Panc1 (cell line): ENCODE measurements around the gene PGM3. TPM values are rescaled to one million over a fixed set of nuclear protein-coding genes. Genes with fewer than 3 reads are reported as not detected.
"Not testable (repeated sequence)": the region's sequence is repeated elsewhere in the genome, so short reads cannot be mapped to it uniquely, and the experiment has no call there.

Experiments
- ATAC-seq: fragments of 200-7000 bp; cut with Tn5 transposase; 2 replicates; pipeline ENCODE4 v1.9.1; 2020; ENCODE audit warnings: mild to moderate bottlenecking, moderate library complexity
- BruUV-seq: library from RNA; stranded (reverse); fragments of 400-500 nt; replicated peaks from 2 replicates; lab custom pipeline; 2021; lab: Mats Ljungman, UMichigan
- CTCF ChIA-PET: fragments of 300-600 bp; sonication (Branson Sonifier 250); formaldehyde crosslinking; loops from one replicate; lab custom pipeline; 2022; ENCODE audit warnings: antibody characterized with exemption; lab: Charles Lee
- POLR2A ChIA-PET: fragments of 300-600 bp; sonication (Branson Sonifier 250); formaldehyde crosslinking; loops from one replicate; lab custom pipeline; 2022; ENCODE audit warnings: antibody characterized with exemption; lab: Charles Lee
- DNase-seq: peaks from one replicate; pipeline ENCODE4 v3.0.0-alpha.2; 2010; ENCODE audit warnings: low read depth, low spot score
- H3K27ac ChIP-seq: 2 replicates; pipeline ENCODE4 v1.5.1; 2011; ENCODE audit warnings: mild to moderate bottlenecking, low read length, inconsistent platforms
- H3K27me3 ChIP-seq: fragments of 200-500 bp; sonication (Bioruptor generic); 2 replicates; pipeline ENCODE4 v1.6.0; 2014; ENCODE audit warnings: low read length, inconsistent platforms; ENCODE audit not compliant: control insufficient read depth, insufficient read depth
- H3K36me3 ChIP-seq: fragments of 200-500 bp; sonication (Bioruptor generic); 2 replicates; pipeline ENCODE4 v1.5.1; 2014; ENCODE audit warnings: inconsistent platforms, mild to moderate bottlenecking, low read length, moderate library complexity; ENCODE audit not compliant: control insufficient read depth, insufficient read depth
- H3K4me1 ChIP-seq: 2 replicates; pipeline ENCODE4 v1.5.1; 2011; ENCODE audit warnings: inconsistent platforms, mild to moderate bottlenecking, low read length, moderate library complexity; ENCODE audit not compliant: control insufficient read depth, insufficient read depth
- H3K4me3 ChIP-seq, 2 experiments: 2 replicates each; pipeline ENCODE4 v1.5.1; 2011 to 2012; ENCODE audit warnings: low read depth in 2 of 2, low read length in 2 of 2, mild to moderate bottlenecking in 2 of 2, inconsistent platforms in 1 of 2, moderate library complexity in 1 of 2
- H3K9me3 ChIP-seq: fragments of 200-500 bp; sonication (Bioruptor generic); 2 replicates; pipeline ENCODE4 v1.5.1; 2014; ENCODE audit warnings: low read depth, mild to moderate bottlenecking, inconsistent platforms, low read length, moderate library complexity; ENCODE audit not compliant: control insufficient read depth, insufficient read depth
- CTCF ChIP-seq: fragments of 450-650 bp; IDR thresholded peaks from 2 replicates; pipeline ENCODE4 v1.5.1; 2017; ENCODE audit warnings: mild to moderate bottlenecking
- POLR2AphosphoS5 ChIP-seq: IDR thresholded peaks from 2 replicates; pipeline ENCODE4 v1.6.1; 2012; ENCODE audit warnings: mild to moderate bottlenecking, low read depth, low read length, moderate library complexity
- REST ChIP-seq, 2 experiments: IDR thresholded peaks; 2 replicates each; pipeline ENCODE4 v1.6.1; 2011 to 2012; ENCODE audit warnings: low read depth in 2 of 2, control low read depth in 1 of 2, low read length in 1 of 2, mild to moderate bottlenecking in 1 of 2, moderate library complexity in 1 of 2; ENCODE audit not compliant: insufficient read depth in 1 of 2
- SIN3A ChIP-seq: IDR thresholded peaks from 2 replicates; pipeline ENCODE4 v1.6.1; 2012; ENCODE audit warnings: low read depth, mild to moderate bottlenecking, low read length, moderate library complexity, borderline replicate concordance; ENCODE audit not compliant: insufficient read depth
- TCF7L2 ChIP-seq: IDR thresholded peaks from 2 replicates; pipeline ENCODE4 v1.6.1; 2011; ENCODE audit warnings: mild to moderate bottlenecking, low read depth, low read length, inconsistent platforms
- in situ Hi-C: cut with HindIII; loops from 2 replicates; pipeline ENCODE4 v1.10.0; 2016; ENCODE audit warnings: low sequenced_read_pairs, low pct_unique_long_range_greater_than_20kb
- intact Hi-C: fragments of 100-400 bp; cut with micrococcal nuclease; formaldehyde crosslinking; loops from one replicate; pipeline ENCODE4 v1.10.0; 2022; ENCODE audit not compliant: unreplicated experiment
- total RNA-seq: library from RNA; stranded (reverse); gene quantifications from one replicate; pipeline ENCODE4 v1.2.1, GENCODE V29; 2021; ENCODE audit not compliant: unreplicated experiment

PGM3 gene
- total RNA-seq, 1 experiment from 2014 or later: 55.2 TPM

- DNase-seq (no peak), ATAC-seq (no peak)
- intact Hi-C loops (no loop called here), in situ Hi-C loops (no loop called here)
- H3K4me1 ChIP-seq: peaks cover 9% of the 10 kb centered on the region; the same call in 1 of the 2 replicates
- H3K27me3 ChIP-seq: no peaks in the 10 kb centered on the region
- H3K36me3 ChIP-seq: peaks cover 14% of the 10 kb centered on the region
- peak overlapping the region; percentile 69 to 94 for H3K4me3 ChIP-seq
- no peaks in the 10 kb centered on the region for H3K9me3 ChIP-seq
- H3K27ac ChIP-seq: peak overlapping the region; percentile 81
- CTCF ChIA-PET: no interaction called here
- BruUV-seq: no TSS peak
- no peak for TF ChIP-seq POLR2AphosphoS5
- TF ChIP-seq REST (IDR thresholded peaks at IDR 0.05; ENCODE audit: insufficient read depth in 1 of 2, low read depth in 2 of 2, low read length in 1 of 2): no peak
- no peak for TF ChIP-seq CTCF
- no peak for TF ChIP-seq SIN3A
- no peak for TF ChIP-seq TCF7L2
- POLR2A ChIA-PET: no interaction called here
Measured at GRCh38 chr6:83192456-83192855, 609 bp downstream of the PGM3 start.

GRCh38 chr6:83191974-83192373 is 1.1 kb downstream of the PGM3 start:
- peak overlapping the region; percentile 69 to 94 for H3K4me3 ChIP-seq
- intact Hi-C loops, H3K4me1 ChIP-seq, ATAC-seq, BruUV-seq, DNase-seq, POLR2A ChIA-PET, CTCF ChIA-PET, H3K27me3 ChIP-seq, H3K9me3 ChIP-seq, in situ Hi-C loops: not testable (repeated sequence)
- H3K36me3 ChIP-seq: peaks cover 18% of the 10 kb centered on the region
- H3K27ac ChIP-seq: peak overlapping the region; percentile 81

GRCh38 chr6:83190626-83191025 is 2.4 kb downstream of the PGM3 start:
- Histone ChIP-seq H3K27me3 (no peaks in the 10 kb centered on the region), H3K4me1 (peaks cover 9% of the 10 kb centered on the region; the same call in 1 of the 2 replicates), H3K27ac (no peak overlapping the region), H3K4me3 (no peak overlapping the region), H3K36me3 (peaks cover 19% of the 10 kb centered on the region), H3K9me3 (no peaks in the 10 kb centered on the region)
- in situ Hi-C loops (no loop called here), intact Hi-C loops (no loop called here)
- DNase-seq: no peak
- no peak for ATAC-seq
- ChIA-PET CTCF (no interaction called here), POLR2A (no interaction called here)
- TF ChIP-seq POLR2AphosphoS5 (no peak), TCF7L2 (no peak)
- BruUV-seq: TSS peak; percentile 51
